Central memory CD4-positive, alpha-beta T cell (primary cell): Measurements from ENCODE around the gene CRYBB3.
"Not testable (repeated sequence)": the region's sequence is repeated elsewhere in the genome, so short reads cannot be mapped to it uniquely, and the experiment has no call there.

Experiments
- DNase-seq: peaks from one replicate; pipeline ENCODE4 v3.0.0; 2022

The CRYBB3 gene

DNA sequence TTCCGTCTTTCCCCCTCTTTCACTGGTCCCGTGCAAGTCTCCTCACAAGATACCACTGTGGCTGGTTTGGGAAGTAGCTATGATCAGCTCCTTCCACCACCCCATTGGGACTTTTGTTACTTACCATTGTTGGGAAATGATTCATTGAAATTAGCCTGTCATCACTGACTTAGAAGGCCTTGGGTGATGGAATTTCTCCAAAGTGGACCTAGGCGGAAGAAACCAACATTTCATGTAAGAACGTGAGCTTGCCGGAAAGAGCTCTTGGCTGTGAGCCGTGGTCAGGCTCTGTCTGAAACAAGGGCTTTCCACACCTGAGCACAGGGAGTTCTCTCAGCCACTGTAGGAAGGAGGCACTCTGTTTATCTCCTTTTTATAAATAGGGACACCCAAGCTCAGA lies 23.5 kb upstream of the CRYBB3 start:
- DNase-seq, result no peak

GRCh38 chr22:25176799-25177198 lies 22.9 kb upstream of the CRYBB3 start:
- DNase-seq, result no peak

DNA sequence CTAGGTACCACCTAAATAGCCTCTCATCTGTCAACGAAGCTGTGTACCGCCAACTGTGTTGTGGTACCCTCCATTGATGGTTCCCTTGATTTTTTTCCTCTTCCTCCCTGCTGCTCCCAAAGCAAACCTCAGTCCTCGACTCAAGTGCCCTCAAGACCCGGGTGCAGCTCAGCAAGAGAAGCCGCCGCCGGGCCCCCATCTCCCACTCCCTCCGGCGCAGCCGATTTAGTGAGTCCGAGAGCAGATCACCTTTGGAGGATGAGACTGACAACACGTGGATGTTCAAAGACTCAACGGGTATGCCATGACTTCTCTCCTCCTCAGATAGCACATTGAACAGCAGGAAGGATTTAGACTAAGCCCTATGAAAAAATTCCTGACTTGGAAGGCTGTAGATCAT lies 22.4 kb upstream of the CRYBB3 start:
- no peak for DNase-seq

DNA sequence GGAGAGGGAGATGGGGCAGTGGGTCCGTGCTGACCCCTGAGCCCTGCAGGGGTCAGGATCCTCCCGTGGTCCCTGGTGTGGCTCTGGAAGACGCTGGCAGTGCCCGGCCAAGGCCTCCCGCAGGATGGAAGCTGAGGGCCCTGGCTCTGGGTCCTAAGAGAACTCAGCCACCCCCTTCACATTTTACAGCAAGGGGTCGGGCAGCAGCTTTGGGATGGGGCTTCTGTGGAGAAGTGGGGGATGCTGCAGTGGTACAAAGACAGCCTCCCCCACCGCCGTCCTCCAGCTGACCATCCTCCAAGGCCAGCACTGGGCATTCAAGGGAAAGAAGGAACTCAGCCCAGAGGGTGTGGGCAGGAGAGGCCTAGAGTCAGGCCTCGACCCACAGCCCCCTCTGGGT lies 21.8 kb upstream of the CRYBB3 start:
- no peak for DNase-seq

DNA sequence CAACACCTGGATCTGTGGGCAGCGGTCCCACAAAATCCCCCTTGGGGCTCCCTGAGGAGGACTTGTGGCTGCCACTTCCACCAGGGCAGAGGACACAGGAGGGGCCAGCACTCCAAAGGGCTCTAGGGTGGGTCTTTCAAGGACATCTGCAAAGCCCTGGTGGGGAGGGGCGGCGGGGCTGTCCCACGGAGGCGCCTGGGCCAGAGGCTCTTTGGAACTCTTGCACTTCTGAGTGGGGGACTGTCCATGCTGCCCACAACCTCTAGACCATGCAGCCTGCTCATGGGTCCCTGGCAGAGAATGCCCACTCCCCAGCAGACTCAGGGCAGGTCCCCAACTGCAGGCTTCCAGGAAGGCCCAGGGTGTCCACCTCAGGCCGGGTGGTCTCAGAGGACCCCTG lies 21.3 kb upstream of the CRYBB3 start:
- not testable (repeated sequence) for DNase-seq

- DNase-seq, result not testable (repeated sequence)
Measured at GRCh38 chr22:25178869-25179631, 20.6 kb upstream of the CRYBB3 start.

- DNase-seq, result no peak
Measured at GRCh38 chr22:25182131-25183110, 17.2 kb upstream of the CRYBB3 start.

- DNase-seq, result no peak
Measured at GRCh38 chr22:25183949-25184619, 15.6 kb upstream of the CRYBB3 start.

- DNase-seq, result no peak
Measured at GRCh38 chr22:25186140-25186539, 13.5 kb upstream of the CRYBB3 start.

DNA sequence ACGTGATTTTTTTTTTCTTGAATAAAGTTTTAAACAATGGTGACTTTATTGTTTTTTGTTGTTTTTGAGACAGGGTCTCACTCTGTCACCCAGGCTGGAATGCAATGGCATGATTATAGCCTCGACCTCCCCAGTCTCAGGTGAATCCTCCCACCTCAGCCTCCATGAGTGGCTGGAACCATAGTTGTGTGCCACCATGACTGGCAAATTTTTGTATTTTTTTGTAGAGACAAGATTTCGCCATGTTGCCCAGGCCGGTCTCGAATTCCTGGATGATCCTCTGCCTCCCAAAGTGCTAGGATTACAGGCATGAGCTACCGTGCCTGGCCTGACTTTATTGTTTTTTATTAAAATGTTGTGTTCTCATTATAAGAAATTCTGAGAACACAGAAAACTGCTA lies 12.2 kb upstream of the CRYBB3 start:
- DNase-seq, result no peak

DNA sequence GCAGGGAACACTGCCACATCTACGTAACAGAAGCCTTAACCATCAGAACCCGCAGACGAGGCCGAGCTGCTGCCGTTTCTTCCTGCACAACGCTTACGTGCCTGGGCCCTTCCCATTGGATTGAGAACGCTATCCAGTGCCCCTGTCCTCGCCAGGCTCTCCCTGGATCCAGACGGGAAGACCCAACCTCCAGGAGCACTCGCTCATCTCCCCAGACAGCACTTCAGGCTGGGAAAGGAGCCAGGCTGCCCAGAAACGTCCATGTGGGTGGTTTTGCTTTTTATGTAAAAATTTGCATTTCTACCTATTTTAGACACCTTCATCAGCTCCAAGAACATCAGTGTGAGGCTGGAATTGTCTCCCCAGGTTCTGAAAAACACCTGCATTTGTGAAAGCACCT lies 7.3 kb upstream of the CRYBB3 start:
- DNase-seq, result no peak

DNA sequence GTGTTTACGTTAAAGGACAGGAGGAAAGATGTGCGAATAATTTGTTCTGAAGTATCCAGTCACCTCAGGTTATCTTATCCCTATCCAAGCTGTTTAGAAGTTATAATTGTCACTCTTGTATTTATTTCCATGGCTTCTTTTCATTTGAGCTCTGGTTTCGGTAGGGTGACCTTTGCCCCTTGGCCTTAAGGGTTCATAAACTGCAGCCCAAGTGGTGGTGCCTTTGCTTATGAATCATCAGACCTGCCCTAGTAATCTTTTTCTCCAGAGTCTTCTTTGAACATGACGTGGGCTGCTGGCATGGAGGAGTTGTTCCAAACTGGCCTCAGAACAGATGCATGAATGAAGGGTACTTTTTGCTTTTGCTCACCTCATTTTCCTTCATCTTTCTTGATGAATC lies 6.5 kb upstream of the CRYBB3 start:
- DNase-seq, result no peak

- DNase-seq, result no peak
Measured at GRCh38 chr22:25193548-25193947, 6.1 kb upstream of the CRYBB3 start.

GRCh38 chr22:25196326-25196725 lies 3.3 kb upstream of the CRYBB3 start:
- no peak for DNase-seq

DNA sequence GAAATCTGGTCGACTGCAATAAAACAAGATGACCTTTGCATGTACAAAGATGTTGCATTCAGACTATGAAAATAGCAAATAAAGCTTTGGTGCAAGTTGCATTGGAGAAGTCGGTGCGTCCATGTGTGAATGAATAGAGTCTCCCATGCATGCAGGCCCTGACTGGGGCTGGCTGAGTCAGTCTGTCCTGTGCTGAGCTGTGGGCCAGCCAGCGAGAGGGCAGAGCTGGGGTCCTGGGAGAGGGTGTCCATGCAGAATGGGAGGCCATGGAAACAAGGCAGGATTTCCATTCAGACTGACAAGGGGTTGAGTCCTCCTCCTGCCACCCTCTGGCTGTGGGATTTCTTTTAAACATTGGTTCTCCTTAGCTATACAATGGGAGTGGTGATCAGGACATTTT lies 2.3 kb upstream of the CRYBB3 start:
- DNase-seq, result no peak

DNA sequence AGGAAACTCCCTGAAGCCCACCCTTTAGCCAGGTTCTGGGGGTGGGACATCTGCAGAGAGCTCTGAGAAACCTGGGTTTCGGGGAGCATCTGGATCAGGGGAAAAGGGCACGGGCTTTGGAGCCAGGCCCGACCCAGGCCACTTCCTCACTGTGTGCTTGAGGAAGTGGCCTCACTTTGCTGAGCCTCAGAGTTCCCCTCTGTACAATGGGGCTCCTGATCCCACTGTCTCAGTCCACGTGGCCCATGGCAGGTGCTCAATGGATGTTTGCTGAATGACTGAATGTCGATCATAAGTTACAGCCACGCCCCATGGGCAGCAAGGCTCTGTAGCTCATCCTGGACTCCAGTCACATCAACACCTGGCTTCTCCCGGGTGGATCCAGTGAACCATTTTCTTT lies 1.3 kb downstream of the CRYBB3 start:
- DNase-seq, result no peak

DNA sequence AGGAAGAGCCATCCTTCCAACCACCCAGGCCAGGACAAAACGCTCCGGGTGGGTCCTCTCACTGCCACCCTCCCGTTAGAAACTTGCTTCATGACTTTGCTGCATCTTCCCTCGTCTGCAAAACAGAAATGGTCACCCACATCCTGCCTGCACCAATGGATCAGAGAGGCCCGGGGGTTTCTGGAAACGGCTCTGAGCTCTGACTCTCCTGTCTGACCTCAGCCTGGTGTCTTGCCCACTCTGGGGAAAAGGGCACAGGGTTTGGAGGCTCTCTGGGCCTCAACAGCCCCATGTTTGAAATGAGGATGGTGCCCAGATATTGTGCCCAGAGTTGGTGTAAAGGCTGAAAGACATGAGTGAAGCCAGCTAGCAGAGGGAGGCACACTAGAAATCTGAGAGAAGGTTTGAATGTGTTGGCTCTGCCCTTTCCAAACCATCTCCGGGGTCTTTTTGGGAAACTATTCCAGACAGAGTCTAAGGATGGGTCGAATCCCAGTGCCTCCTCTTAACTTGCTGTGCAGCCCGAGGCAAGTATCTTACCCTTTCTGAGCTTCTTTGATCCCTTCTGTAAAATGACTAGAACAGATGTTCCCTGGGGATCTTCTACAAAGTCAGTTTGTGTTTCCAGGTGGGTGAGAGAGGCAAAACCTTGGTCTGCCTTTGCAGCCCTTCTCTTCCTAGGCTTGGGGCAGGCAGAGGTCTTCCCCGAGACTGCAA lies 2.1 kb downstream of the CRYBB3 start:
- DNase-seq, result no peak

GRCh38 chr22:25202290-25202921 lies 2.7 kb downstream of the CRYBB3 start:
- DNase-seq, result peak; percentile 6

- no peak for DNase-seq
Measured at GRCh38 chr22:25203082-25203481, 3.4 kb downstream of the CRYBB3 start.

- DNase-seq, result not testable (repeated sequence)
Measured at GRCh38 chr22:25204547-25204946, 4.9 kb downstream of the CRYBB3 start.

DNA sequence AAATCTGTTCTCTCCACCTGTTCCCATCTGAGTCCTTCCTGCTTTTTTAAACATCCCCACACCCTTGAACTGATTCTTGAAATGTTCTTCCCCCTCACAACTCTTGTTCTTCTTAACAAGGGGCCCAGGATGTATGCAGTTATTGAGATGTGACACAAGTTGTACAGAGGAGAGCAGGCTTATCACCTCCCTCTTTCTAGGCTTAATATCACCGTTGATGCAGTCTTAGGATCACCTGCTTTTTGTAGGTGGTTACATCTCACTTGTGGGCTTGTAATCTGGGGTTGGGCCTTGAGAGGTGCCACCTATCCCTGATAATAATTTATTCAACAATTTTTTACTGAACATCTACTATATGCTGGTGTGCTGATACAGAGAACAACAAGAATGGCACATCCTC lies 6.2 kb downstream of the CRYBB3 start:
- no peak for DNase-seq

- DNase-seq, result no peak
Measured at GRCh38 chr22:25206998-25207397, 7.3 kb downstream of the CRYBB3 start.
